ENCODE measurements around the gene RBM38. TPM values are rescaled to one million over a fixed set of nuclear protein-coding genes. Genes with fewer than 3 reads are reported as not detected.

The RBM38 gene
- total RNA-seq, 1 experiment from 2014 or later = 39.2 TPM

DNA sequence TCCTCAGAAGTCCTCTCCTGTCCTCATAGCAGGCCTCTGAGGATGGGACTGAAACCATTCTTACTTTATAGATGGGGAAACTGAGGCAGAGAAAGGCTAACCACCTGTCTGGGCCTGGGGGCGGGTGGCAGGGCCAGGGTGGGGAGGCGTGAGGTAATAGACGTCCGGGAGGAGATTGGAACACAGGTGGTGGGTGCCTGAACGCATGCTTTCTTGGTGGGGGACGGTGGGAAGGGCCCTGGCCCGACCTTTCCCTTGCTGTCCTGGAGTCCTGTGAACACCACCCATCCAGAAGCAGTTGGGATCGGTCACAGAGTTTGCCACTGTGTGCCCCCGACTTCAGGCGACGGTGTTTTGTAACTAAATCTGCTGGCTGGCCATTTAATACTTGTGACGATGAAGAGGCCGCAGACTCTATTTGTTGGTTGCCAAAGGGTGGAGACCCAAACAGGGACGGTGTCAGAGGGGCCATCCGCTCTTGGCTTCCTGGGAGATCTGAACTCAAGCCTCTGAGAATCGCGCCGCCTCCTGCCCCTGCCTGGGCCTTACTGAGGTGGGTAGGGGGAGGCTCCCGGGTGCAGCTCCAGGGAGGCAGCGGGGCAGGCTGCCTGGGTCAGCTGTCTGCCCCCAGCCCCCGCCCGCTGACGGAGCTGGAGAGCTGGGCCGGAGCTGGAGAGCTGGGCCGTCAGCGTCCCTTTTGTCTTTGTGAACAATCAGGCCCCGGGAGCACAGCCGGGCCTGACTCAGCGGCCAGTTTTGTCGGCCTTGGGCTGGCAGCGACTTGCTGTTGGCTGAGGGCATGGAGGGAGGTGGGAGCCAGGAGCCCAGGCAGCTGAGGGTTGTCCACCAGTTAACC is 4.1 kb downstream of the RBM38 start:
- H3K4me3 ChIP-seq (ENCODE audit: low read depth, low read length) = no peak overlapping the region
- intact Hi-C loops (cut with micrococcal nuclease; ENCODE audit: unreplicated experiment) = no loop called here
- H3K27ac Mint-ChIP-seq (ENCODE audit: unreplicated experiment) = no peak overlapping the region

GRCh38 chr20:57396212-57396983 is 5.2 kb downstream of the RBM38 start:
- no peak overlapping the region for H3K27ac Mint-ChIP-seq (ENCODE audit: unreplicated experiment)
- H3K27me3 ChIP-seq (replicated peaks; ENCODE audit: control insufficient read depth, insufficient read depth, low read length) = no peaks in the 10 kb centered on the region
- peaks cover 16% of the 10 kb centered on the region for H3K36me3 ChIP-seq (ENCODE audit: control insufficient read depth, insufficient read depth, low read length)
- no peak overlapping the region for H3K4me3 ChIP-seq (ENCODE audit: low read depth, low read length)
- TF ChIP-seq, protein P1, sequence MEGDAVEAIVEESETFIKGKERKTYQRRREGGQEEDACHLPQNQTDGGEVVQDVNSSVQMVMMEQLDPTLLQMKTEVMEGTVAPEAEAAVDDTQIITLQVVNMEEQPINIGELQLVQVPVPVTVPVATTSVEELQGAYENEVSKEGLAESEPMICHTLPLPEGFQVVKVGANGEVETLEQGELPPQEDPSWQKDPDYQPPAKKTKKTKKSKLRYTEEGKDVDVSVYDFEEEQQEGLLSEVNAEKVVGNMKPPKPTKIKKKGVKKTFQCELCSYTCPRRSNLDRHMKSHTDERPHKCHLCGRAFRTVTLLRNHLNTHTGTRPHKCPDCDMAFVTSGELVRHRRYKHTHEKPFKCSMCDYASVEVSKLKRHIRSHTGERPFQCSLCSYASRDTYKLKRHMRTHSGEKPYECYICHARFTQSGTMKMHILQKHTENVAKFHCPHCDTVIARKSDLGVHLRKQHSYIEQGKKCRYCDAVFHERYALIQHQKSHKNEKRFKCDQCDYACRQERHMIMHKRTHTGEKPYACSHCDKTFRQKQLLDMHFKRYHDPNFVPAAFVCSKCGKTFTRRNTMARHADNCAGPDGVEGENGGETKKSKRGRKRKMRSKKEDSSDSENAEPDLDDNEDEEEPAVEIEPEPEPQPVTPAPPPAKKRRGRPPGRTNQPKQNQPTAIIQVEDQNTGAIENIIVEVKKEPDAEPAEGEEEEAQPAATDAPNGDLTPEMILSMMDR (IDR thresholded peaks at IDR 0.05; ENCODE audit: insufficient read depth in 1 of 2, low read depth in 1 of 2, low read length in 1 of 2, severe bottlenecking in 1 of 2, unreplicated experiment in 1 of 2) = no peak
- H3K36me3 Mint-ChIP-seq (ENCODE audit: insufficient read depth, unreplicated experiment) = peaks cover 32% of the 10 kb centered on the region
- ChIA-PET POLR2A (no interaction called here), CTCF (interaction anchor here (0.6 kb wide), 1 partner anchor 71 kb away, joined by 3 read pairs; no protein-coding TSS in a partner anchor)
- H3K4me1 ChIP-seq = peaks cover 7% of the 10 kb centered on the region; the same call in 1 of the 2 replicates
- no peaks in the 10 kb centered on the region for H3K27me3 Mint-ChIP-seq (ENCODE audit: insufficient read depth, unreplicated experiment)
- intact Hi-C loops (cut with micrococcal nuclease; ENCODE audit: unreplicated experiment) = no loop called here
- BruUV-seq (replicated peaks) = no TSS peak
- DNase-seq = no peak
- no peaks in the 10 kb centered on the region for H3K9me3 ChIP-seq
- no peaks in the 10 kb centered on the region for H3K9me3 Mint-ChIP-seq (ENCODE audit: unreplicated experiment)
- H3K4me3 Mint-ChIP-seq (ENCODE audit: unreplicated experiment) = no peak overlapping the region
- H3K4me1 Mint-ChIP-seq (ENCODE audit: low read depth, unreplicated experiment) = peaks cover 7% of the 10 kb centered on the region

More for the DNA sequence above, 4.1 kb downstream of the RBM38 start:
- Mint-ChIP-seq H3K4me1 (ENCODE audit: low read depth, unreplicated experiment) (peaks cover 15% of the 10 kb centered on the region), H3K36me3 (ENCODE audit: insufficient read depth, unreplicated experiment) (peaks cover 36% of the 10 kb centered on the region), H3K4me3 (ENCODE audit: unreplicated experiment) (no peak overlapping the region), H3K9me3 (ENCODE audit: unreplicated experiment) (no peaks in the 10 kb centered on the region), H3K27me3 (ENCODE audit: insufficient read depth, unreplicated experiment) (no peaks in the 10 kb centered on the region)
- H3K36me3 ChIP-seq (ENCODE audit: control insufficient read depth, insufficient read depth, low read length) = peaks cover 15% of the 10 kb centered on the region
- ChIA-PET POLR2A (no interaction called here), CTCF (interaction anchor here (0.6 kb wide), 1 partner anchor 70 kb away, joined by 3 read pairs; no protein-coding TSS in a partner anchor)
- H3K27me3 ChIP-seq (replicated peaks; ENCODE audit: control insufficient read depth, insufficient read depth, low read length) = no peaks in the 10 kb centered on the region
- peaks cover 14% of the 10 kb centered on the region for H3K4me1 ChIP-seq
- DNase-seq = no peak
- H3K9me3 ChIP-seq = no peaks in the 10 kb centered on the region
- TF ChIP-seq, protein P1 (IDR thresholded peaks at IDR 0.05; ENCODE audit: insufficient read depth in 1 of 2, low read depth in 1 of 2, low read length in 1 of 2, severe bottlenecking in 1 of 2, unreplicated experiment in 1 of 2) = no peak
- BruUV-seq (replicated peaks) = no TSS peak

DNA sequence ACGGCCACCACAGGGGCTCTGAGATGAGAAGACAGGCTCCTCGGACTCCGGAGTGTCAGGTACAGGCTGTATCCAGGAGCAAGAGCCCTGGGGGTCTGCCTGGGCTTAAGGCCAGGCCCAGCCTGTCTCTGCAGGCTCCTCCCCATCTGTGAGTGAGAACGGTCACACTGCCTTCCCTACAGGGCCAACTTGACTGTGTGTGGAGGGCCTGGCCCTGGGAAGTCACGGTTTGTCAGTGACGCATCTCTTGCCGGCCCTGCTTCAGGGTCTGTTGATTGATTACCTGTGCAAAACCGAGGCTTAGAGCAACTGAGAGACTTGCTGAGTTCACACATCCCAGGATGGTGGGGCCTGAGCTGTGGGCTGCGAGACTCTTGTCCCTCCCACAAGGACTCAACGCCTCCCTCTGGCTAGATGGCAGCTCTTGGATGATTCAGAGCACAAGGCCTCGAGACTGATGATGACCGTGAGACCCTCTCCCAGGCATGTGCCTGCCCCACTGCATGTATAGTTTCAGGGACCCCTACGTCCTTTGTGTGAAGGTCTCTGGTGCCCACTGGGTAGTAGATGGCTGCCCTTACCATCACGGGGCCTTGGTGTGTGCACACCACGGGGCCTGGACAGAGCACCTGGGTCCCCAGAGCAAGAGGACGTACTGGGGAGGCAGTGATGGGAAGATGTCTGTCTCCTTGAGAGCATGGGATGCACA is 5.9 kb downstream of the RBM38 start:
- TF ChIP-seq, protein P1 (IDR thresholded peaks at IDR 0.05; ENCODE audit: insufficient read depth in 1 of 2, low read depth in 1 of 2, low read length in 1 of 2, severe bottlenecking in 1 of 2, unreplicated experiment in 1 of 2) = no peak
- Mint-ChIP-seq H3K36me3 (ENCODE audit: insufficient read depth, unreplicated experiment) (peaks cover 32% of the 10 kb centered on the region), H3K4me3 (ENCODE audit: unreplicated experiment) (no peak overlapping the region), H3K4me1 (ENCODE audit: low read depth, unreplicated experiment) (peaks cover 7% of the 10 kb centered on the region), H3K27ac (ENCODE audit: unreplicated experiment) (no peak overlapping the region), H3K9me3 (ENCODE audit: unreplicated experiment) (no peaks in the 10 kb centered on the region), H3K27me3 (ENCODE audit: insufficient read depth, unreplicated experiment) (no peaks in the 10 kb centered on the region)
- intact Hi-C loops (cut with micrococcal nuclease; ENCODE audit: unreplicated experiment) = no loop called here
- Histone ChIP-seq H3K36me3 (ENCODE audit: control insufficient read depth, insufficient read depth, low read length) (peaks cover 16% of the 10 kb centered on the region), H3K9me3 (no peaks in the 10 kb centered on the region), H3K27me3 (replicated peaks; ENCODE audit: control insufficient read depth, insufficient read depth, low read length) (no peaks in the 10 kb centered on the region), H3K4me1 (peaks cover 5% of the 10 kb centered on the region; the same call in 1 of the 2 replicates), H3K4me3 (ENCODE audit: low read depth, low read length) (no peak overlapping the region)
- DNase-seq = no peak
- ChIA-PET POLR2A (no interaction called here), CTCF (no interaction called here)
- no TSS peak for BruUV-seq (replicated peaks)

Data from Caco-2 (cell line).